Caco-2 (cell line): ENCODE data around the gene SOHLH1. TPM values are rescaled to one million over a fixed set of nuclear protein-coding genes. Genes with fewer than 3 reads are reported as not detected.

Source experiments
- BruUV-seq: library from RNA; stranded (reverse); fragments of 400-500 nt; replicated peaks from 2 replicates; lab custom pipeline; 2021; lab: Mats Ljungman, UMichigan
- CTCF ChIA-PET: fragments of 300-600 bp; sonication (Branson Sonifier 250); formaldehyde crosslinking; loops from one replicate; lab custom pipeline; 2022; ENCODE audit warnings: antibody characterized with exemption; lab: Charles Lee
- POLR2A ChIA-PET: fragments of 300-600 bp; sonication (Branson Sonifier 250); formaldehyde crosslinking; loops from one replicate; lab custom pipeline; 2022; ENCODE audit warnings: antibody characterized with exemption; lab: Charles Lee
- DNase-seq, 2 experiments: peaks; one replicate each; pipeline versions ENCODE4 v3.0.0 to v3.0.0-alpha.2; 2020 to 2022
- H3K27me3 ChIP-seq: replicated peaks from 2 replicates; pipeline ENCODE4 v1.6.0; 2011; ENCODE audit warnings: low read length; ENCODE audit not compliant: control insufficient read depth, insufficient read depth
- H3K36me3 ChIP-seq: 2 replicates; pipeline ENCODE4 v1.5.1; 2011; ENCODE audit warnings: low read length; ENCODE audit not compliant: control insufficient read depth, insufficient read depth
- H3K4me1 ChIP-seq: fragments of 250-450 bp; sonication (Bioruptor Pico); 2 replicates; pipeline ENCODE4 v1.5.1; 2020; ENCODE audit warnings: mild to moderate bottlenecking
- H3K4me3 ChIP-seq: 2 replicates; pipeline ENCODE4 v1.5.1; 2011; ENCODE audit warnings: low read depth, mild to moderate bottlenecking, control low read depth, low read length
- H3K9me3 ChIP-seq: fragments of 250-450 bp; sonication (Bioruptor Pico); 2 replicates; pipeline ENCODE4 v1.5.1; 2020; ENCODE audit warnings: mild to moderate bottlenecking, moderate library complexity
- H3K27ac Mint-ChIP-seq: one replicate; pipeline ENCODE4 v1.8.0; 2022; ENCODE audit warnings: mixed read lengths; ENCODE audit not compliant: unreplicated experiment
- H3K27me3 Mint-ChIP-seq: one replicate; pipeline ENCODE4 v1.8.0; 2022; ENCODE audit warnings: mixed read lengths; ENCODE audit not compliant: insufficient read depth, unreplicated experiment
- H3K36me3 Mint-ChIP-seq: one replicate; pipeline ENCODE4 v1.8.0; 2022; ENCODE audit warnings: mild to moderate bottlenecking, mixed read lengths; ENCODE audit not compliant: insufficient read depth, unreplicated experiment
- H3K4me1 Mint-ChIP-seq: one replicate; pipeline ENCODE4 v1.8.0; 2022; ENCODE audit warnings: low read depth, mixed read lengths; ENCODE audit not compliant: unreplicated experiment
- H3K4me3 Mint-ChIP-seq: one replicate; pipeline ENCODE4 v1.8.0; 2022; ENCODE audit warnings: mild to moderate bottlenecking, moderate library complexity, mixed read lengths; ENCODE audit not compliant: unreplicated experiment
- H3K9me3 Mint-ChIP-seq: one replicate; pipeline ENCODE4 v1.8.0; 2022; ENCODE audit warnings: mixed read lengths; ENCODE audit not compliant: unreplicated experiment
- intact Hi-C: fragments of 100-400 bp; cut with micrococcal nuclease; formaldehyde crosslinking; loops from one replicate; pipeline ENCODE4 v1.10.0; 2022; ENCODE audit not compliant: unreplicated experiment
- total RNA-seq: library from RNA; stranded (reverse); gene quantifications from 2 replicates; pipeline ENCODE4 v1.2.3, GENCODE V29; 2022
- TF ChIP-seq, protein P1 (sequence below), 2 experiments: fragments of 200-600 bp in 1 of 2; IDR thresholded peaks; 1 replicate in 1 of 2; 2 replicates in 1 of 2; pipeline versions ENCODE4 v1.5.1 to v1.8.0; 2011 to 2022; ENCODE audit warnings: antibody characterized with exemption in 1 of 2, control low read depth in 1 of 2, inconsistent platforms in 1 of 2, low read depth in 1 of 2, low read length in 1 of 2, mild to moderate bottlenecking in 1 of 2, moderate library complexity in 1 of 2; ENCODE audit not compliant: insufficient read depth in 1 of 2, severe bottlenecking in 1 of 2, unreplicated experiment in 1 of 2

SOHLH1 gene
- total RNA-seq, 1 experiment from 2014 or later, result 44.9 TPM

DNA sequence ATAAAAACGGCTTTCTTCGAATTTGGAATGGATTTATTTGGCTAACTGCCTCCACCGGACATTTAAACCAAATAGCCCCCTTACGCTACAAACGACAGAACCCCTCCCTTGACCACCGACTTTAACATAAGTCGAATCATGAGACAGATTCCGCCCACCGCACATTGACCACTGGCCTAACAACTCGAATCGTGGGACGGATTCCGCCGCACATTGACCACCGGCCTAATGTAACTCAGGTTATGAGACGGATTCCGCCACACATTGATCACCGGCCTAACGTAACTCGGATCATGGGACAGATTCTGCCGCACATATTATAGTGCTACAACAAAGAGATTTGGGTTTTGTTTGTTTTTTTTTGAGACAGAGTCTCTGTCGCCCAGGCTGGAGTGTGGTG is 38.9 kb downstream of the SOHLH1 start:
- no TSS peak for BruUV-seq
- no peaks in the 10 kb centered on the region for H3K4me1 Mint-ChIP-seq
- peaks cover 1% of the 10 kb centered on the region for H3K27me3 Mint-ChIP-seq
- TF ChIP-seq, protein P1, sequence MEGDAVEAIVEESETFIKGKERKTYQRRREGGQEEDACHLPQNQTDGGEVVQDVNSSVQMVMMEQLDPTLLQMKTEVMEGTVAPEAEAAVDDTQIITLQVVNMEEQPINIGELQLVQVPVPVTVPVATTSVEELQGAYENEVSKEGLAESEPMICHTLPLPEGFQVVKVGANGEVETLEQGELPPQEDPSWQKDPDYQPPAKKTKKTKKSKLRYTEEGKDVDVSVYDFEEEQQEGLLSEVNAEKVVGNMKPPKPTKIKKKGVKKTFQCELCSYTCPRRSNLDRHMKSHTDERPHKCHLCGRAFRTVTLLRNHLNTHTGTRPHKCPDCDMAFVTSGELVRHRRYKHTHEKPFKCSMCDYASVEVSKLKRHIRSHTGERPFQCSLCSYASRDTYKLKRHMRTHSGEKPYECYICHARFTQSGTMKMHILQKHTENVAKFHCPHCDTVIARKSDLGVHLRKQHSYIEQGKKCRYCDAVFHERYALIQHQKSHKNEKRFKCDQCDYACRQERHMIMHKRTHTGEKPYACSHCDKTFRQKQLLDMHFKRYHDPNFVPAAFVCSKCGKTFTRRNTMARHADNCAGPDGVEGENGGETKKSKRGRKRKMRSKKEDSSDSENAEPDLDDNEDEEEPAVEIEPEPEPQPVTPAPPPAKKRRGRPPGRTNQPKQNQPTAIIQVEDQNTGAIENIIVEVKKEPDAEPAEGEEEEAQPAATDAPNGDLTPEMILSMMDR (IDR thresholded peaks at IDR 0.05; ENCODE audit: insufficient read depth in 1 of 2, low read depth in 1 of 2, low read length in 1 of 2, severe bottlenecking in 1 of 2, unreplicated experiment in 1 of 2), result no peak
- no peaks in the 10 kb centered on the region for H3K4me1 ChIP-seq
- H3K9me3 Mint-ChIP-seq, result no peaks in the 10 kb centered on the region
- no peak overlapping the region for H3K4me3 Mint-ChIP-seq
- no peaks in the 10 kb centered on the region for H3K27me3 ChIP-seq
- H3K4me3 ChIP-seq, result no peak overlapping the region
- intact Hi-C loops, result no loop called here
- no peak overlapping the region for H3K27ac Mint-ChIP-seq
- H3K36me3 Mint-ChIP-seq, result peaks cover 4% of the 10 kb centered on the region
- no peaks in the 10 kb centered on the region for H3K36me3 ChIP-seq
- peaks cover 5% of the 10 kb centered on the region for H3K9me3 ChIP-seq
- CTCF ChIA-PET, result no interaction called here
- no peak for DNase-seq
- POLR2A ChIA-PET, result no interaction called here

DNA sequence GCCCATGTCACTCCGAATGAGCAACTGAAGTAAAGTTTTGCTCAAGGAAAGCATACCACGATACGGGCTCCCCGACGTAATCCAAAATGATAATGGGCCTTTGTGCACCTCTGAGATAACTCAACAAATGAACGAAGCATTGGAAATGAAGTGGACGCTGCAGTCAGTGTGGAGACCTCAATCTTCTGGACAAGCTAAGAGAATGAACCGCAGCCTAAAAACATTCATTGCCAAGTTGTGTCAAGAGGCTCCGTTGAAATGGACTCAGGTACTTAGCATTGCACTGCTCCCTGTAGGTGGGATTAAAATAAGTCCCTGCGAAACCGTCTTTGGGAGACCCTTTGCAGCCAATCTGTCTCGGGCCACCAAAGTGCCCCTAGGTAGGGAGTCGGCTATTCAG is 40.0 kb downstream of the SOHLH1 start:
- peaks cover 5% of the 10 kb centered on the region for H3K9me3 ChIP-seq
- no peak for DNase-seq
- H3K27me3 Mint-ChIP-seq, result no peaks in the 10 kb centered on the region
- POLR2A ChIA-PET, result no interaction called here
- no peak overlapping the region for H3K4me3 ChIP-seq
- BruUV-seq, result no TSS peak
- TF ChIP-seq, protein P1 (IDR thresholded peaks at IDR 0.05; ENCODE audit: insufficient read depth in 1 of 2, low read depth in 1 of 2, low read length in 1 of 2, severe bottlenecking in 1 of 2, unreplicated experiment in 1 of 2), result no peak
- no peak overlapping the region for H3K27ac Mint-ChIP-seq
- H3K36me3 ChIP-seq, result no peaks in the 10 kb centered on the region
- peaks cover 4% of the 10 kb centered on the region for H3K36me3 Mint-ChIP-seq
- peaks cover 3% of the 10 kb centered on the region for H3K9me3 Mint-ChIP-seq
- H3K4me1 ChIP-seq, result no peaks in the 10 kb centered on the region
- CTCF ChIA-PET, result no interaction called here
- intact Hi-C loops, result no loop called here
- H3K4me3 Mint-ChIP-seq, result no peak overlapping the region
- H3K4me1 Mint-ChIP-seq, result no peaks in the 10 kb centered on the region
- H3K27me3 ChIP-seq, result no peaks in the 10 kb centered on the region

DNA sequence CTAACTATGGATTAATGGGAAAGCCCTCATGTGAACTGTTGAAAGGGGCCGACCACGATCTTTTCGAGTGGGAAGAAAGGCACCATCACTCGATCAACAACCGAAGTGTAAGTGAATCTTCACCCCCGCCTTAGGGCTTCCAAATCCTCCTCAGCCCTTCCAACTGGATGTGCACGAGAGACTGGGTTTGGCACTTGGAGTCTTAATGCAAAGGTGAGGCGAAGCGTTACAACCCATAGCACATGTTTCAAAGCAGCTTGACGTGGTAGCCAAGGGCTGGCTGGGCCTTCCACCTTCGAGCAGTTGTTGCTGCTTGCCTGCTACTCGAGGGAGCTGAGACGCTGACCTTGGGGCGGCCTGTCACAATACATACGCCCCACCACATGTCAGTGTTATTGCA is 41.9 kb downstream of the SOHLH1 start:
- H3K9me3 Mint-ChIP-seq, result peaks cover 20% of the 10 kb centered on the region
- POLR2A ChIA-PET, result no interaction called here
- H3K36me3 ChIP-seq, result no peaks in the 10 kb centered on the region
- H3K27me3 Mint-ChIP-seq, result no peaks in the 10 kb centered on the region
- H3K4me3 Mint-ChIP-seq, result no peak overlapping the region
- CTCF ChIA-PET, result interaction anchor here (0.6 kb wide), 1 partner anchor 262 kb away, joined by 6 read pairs; no protein-coding TSS in a partner anchor
- no peak overlapping the region for H3K27ac Mint-ChIP-seq
- TF ChIP-seq, protein P1 (IDR thresholded peaks at IDR 0.05; ENCODE audit: insufficient read depth in 1 of 2, low read depth in 1 of 2, low read length in 1 of 2, severe bottlenecking in 1 of 2, unreplicated experiment in 1 of 2), result no peak
- intact Hi-C loops, result no loop called here
- H3K27me3 ChIP-seq, result no peaks in the 10 kb centered on the region
- peaks cover 4% of the 10 kb centered on the region for H3K36me3 Mint-ChIP-seq
- no peaks in the 10 kb centered on the region for H3K4me1 ChIP-seq
- no peak for DNase-seq
- H3K4me1 Mint-ChIP-seq, result no peaks in the 10 kb centered on the region
- H3K4me3 ChIP-seq, result no peak overlapping the region
- peaks cover 14% of the 10 kb centered on the region for H3K9me3 ChIP-seq
- BruUV-seq, result no TSS peak
